Activated naive CD4-positive, alpha-beta T cell treated with Interleukin-2 at 50 U/mL for 16 hours (primary cell): ENCODE data around the gene AFM.
"Not testable (repeated sequence)": the region's sequence is repeated elsewhere in the genome, so short reads cannot be mapped to it uniquely, and the experiment has no call there.

Experiments used
- DNase-seq: peaks from one replicate; pipeline ENCODE4 v3.0.0-alpha.2; 2020

Gene AFM

DNA sequence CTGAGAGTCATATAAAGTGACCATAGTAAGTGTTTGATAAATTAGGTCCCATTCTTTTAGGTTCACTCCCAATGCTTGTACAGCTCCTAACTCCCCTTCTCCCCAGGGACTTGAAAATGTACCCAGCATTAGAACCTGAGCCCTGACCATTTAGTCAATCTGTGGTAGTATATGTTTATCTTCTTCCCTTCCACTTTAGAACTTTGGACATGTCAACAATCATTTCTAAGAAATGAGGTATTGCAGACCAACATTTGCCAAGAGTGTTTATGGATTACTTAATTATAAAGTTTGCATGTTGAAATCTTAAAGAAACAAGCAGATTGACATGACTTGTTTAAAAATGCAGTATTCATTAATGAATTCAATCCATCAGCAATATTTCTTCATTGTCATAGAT, 26.0 kb downstream of the AFM start:
- DNase-seq, result no peak

DNA sequence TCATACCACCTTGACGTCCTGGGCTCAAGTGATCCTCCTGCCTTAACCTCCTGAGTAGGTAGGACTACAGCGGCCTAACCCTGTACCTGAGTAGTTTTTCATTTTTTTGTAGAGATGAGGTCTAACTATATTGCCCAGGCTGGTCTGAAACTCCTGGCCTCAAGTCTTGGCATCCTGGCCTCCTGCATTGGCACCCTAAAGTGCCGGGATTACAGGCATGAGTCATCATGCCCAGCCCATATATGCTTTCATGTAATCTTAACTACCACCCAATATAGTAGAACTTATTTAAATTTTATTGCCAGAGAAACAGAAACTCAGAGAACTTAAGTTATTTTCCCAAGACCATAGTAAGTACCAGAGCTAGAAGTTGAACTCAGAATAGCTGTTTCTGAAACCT, 27.1 kb downstream of the AFM start:
- DNase-seq, result no peak

DNA sequence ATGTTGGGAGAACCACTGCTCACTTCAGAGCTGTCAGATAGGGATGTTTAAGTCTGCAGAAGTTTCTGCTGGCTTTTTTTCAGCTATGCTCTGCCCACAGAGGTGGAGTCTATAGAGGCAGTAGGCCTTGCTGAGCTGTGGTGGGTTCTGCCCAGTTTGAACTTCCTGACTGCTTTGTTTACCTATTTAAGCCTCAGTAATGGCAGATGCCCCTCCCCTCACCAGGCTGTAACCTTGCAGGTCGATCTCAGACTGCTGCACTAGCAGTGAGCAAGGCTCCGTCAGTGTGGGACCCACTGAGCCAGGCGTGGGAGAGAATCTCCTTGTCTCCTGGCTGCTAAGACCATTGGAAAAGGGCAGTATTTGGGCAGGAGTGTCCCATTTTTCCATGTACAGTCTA, 36.8 kb downstream of the AFM start:
- DNase-seq, result no peak

DNA sequence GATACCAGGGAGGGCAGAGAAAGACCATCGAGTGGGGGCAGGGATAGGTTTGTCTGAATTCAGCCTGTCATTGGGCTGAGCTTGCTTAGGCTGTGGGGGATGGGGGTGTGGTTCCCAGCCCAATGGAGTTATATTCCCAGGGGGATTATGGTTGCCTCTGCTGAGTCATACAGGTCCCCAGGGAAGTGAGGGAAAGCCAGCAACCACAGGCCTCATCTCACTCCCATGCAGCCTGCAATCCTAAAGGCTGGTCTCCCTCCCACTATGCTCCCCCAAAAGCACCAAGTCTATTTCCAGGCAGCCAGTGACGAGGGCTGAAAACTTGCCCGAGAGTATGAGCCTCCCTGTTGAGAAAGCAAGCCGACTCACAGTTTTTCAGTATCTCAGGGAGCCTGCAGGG, 39.3 kb downstream of the AFM start:
- no peak for DNase-seq

DNA sequence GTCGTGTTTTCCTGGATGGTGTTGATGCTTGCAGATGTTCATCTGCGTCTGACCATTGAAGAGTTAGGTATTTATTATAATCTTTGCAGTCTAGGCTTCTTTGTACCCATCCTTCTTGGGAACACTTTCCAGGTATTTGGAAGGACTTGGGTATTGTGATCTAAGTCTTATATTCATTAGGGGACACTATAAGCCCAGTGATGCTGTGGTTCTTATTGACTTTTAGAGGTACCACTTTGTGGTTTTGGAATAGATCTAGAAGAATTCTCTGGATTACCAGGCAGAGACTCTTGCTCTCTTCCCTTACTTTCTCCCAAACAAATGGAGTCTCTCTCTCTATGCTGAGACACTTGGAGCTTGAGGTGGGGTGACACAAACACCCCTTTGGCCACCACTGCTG, 41.6 kb downstream of the AFM start:
- DNase-seq, result no peak

DNA sequence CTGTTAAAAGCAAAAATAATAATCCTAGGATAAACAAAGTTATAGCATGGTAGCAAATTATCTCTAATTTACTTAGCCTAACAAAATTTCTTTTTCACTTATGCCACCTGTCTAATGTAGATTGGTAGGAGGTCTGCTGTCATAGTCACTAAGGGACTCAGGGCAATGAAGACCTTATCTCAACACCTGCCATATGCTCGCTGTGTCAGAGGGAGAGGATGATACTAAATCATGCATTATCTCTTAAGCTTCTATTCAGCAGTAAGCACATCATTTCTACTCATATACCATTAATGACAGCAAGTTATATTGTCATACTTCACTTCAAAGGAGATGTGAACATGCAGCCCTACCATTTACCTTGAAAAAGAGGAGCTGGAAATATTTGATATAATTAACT, 44.1 kb downstream of the AFM start:
- DNase-seq, result no peak

DNA sequence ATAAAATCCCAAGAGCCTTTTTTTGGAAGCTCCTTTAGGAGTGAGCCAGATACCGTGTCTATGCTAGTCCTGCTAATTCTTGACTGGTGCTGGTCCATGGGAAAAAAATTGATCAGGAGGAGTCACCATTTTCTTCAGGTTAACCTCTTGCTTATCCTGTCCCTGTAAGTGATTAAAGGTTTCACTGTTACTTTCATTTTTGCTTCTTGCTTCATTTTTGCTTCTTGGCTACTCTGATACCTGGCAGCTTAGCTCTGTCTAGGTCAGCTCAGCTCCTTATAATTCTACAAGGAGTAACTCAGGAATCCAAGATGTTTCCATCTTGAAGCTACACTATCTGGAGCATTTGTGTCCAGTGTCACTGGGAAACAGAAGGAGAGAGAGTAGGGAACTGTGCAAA, 45.7 kb downstream of the AFM start:
- no peak for DNase-seq

DNA sequence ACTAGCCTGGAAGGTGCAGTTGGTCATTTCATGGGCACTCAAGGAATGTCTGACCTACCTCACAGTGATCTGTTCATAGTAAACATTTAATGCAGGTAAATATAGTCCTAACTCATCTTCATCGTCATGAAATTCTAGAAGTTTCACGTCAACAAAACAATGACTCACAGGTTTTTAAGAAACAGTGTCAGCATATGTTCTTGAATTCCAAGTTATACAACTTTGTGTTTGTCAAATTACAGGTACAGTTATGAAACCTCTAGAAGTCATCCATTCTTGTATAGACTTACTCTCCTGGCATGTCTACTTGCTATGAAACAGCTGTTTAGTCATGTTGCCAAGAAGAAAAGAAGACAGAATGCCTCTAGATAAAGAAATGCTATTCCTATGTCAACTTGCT, 46.6 kb downstream of the AFM start:
- no peak for DNase-seq

DNA sequence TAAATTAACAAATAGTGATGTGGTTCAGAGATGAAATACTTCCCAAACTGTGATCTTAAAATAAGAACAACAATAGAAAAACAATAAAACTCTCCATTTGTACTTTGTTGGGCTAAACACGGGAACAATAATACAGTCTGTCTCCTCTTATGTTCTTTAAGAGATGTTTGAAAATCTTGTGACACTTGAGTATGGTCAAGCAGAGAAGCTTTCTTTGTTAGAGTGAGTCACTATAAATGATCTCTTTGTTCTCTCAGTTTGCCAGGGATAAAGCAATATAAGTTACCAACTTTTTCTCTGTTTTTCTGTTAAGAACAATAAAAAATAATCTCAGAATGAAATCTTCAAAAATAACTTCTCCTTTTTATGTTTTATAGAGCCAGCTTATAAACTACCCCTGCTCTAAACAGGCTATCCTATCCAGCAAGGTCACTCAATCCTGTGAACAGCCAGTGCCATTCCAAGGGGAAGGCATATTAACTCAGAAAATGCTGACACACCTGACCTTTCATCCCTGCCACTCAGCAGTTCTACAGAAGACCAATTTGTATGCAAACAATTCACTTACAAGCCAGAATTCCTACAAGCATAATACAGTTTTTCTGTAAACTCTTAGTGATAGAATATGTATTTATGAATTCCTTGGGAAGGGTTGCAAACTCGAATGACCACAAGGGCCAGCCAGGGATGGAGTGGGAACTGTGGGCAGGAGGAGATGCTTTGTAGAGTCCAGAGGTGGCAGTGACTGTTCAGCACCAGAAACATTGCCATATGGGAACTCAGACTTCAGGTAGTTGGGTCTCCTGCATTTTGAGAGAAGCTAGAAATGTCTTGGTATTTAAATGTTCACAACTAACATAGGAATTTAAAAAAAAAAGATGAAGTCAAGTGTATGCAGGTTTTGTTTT, 52.2 kb downstream of the AFM start:
- no peak for DNase-seq

DNA sequence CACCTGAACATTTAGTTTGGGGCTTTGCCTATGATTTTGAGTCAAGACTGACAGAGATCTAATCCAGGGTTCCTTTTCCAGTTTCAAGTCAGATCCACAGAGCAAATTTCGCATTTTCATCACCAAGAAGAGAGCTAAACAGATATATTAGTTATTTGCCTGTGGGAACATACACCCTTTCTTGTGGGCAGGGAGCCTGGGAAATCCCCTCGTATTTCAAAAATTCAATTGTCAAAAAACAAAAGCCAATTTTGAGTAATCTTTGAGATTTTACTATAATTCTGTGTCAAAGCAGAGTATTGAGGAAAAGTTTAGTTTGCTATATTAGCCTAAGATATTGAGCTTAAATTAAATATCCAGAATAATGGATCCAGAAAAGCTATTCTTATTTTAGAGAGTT, 56.6 kb downstream of the AFM start:
- DNase-seq, result no peak

DNA sequence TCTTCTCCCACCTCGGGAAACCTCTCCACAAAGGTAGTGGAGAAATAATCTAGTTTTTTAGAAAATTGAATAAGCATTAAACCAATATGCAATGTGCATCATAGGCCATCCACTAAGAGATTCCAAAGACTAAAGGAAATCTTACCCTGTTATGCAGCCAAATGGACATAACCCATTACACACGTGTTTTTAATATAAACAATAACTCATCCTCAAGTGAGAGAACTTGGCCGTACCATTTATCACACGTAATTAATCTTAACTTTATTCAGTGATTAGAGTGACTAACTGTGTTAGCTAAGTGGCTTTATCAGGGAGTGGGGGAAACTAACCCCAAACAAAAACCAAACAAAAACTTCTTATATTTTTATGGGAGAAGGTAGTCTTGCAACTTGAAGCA, 57.8 kb downstream of the AFM start:
- DNase-seq, result no peak

DNA sequence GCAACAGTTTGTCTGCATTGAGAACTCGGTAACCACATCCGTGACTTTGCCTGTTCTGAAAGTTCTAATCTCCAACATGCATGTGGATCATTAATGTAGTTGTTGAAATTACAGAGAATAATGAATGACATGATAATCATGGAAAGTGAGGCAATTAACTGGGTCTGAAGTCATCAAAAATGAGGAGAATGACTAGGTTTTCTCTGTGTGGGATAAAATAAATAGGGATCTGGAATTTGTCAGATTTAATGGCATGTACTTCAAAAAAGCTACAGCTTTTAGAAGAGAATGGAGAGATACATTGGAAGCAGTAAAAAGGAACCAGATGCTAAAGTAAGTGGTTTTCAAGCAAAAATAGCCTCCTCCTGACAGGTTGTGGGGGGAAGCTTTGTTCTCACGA, 59.3 kb downstream of the AFM start:
- no peak for DNase-seq

DNA sequence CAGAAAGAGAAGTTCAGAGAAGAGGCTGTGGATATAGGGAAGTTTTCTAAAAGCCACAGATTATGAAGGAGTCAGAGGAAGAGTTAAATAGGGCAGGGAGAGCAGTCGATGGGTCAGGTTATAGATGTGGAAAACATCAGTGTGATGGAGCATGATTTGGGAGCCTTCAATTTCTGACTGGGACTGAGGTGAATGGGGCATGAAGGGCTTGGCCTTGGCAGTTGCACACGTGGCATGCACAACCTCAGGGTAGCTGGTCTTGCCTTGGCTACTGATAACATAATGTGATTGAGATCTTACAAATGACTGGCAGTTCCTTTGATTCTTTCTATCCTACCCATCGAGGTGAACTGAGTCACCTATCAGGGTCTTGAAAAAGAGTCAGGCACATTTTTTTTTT, 59.7 kb downstream of the AFM start:
- no peak for DNase-seq

DNA sequence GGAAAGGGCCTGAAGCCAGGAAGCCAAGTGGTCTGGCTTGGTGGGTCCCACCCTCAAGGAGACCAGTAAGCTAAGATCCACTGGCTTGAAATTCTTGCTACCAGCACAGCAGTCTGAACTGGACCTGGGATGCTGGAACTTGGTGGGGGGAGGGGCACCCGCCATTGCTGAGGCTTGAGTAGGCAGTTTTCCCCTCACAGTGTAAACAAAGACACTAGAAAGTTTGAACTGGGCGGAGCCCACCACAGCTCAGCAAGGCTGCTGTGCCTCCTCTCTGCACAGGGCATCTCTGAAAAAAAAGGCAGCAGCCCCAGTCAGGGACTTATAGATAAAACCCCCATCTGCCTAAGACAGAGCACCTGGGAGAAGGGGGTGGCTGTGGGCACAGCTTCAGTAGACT, 63.1 kb downstream of the AFM start:
- no peak for DNase-seq

DNA sequence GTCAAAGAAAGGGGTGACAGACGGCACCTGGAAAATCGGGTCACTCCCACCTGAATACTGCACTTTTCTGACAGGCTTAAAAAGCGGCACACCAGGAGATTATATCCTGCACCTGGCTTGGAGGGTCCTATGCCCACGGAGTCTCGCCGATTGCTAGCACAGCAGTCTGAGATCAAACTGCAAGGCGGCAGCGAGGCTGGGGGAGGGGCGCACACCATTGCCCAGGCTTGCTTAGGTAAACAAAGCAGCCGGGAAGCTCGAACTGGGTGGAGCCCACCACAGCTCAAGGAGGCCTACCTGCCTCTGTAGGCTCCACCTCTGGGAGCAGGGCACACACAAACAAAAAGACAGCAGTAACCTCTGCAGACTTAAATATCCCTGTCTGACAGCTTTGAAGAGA, 69.3 kb downstream of the AFM start:
- not testable (repeated sequence) for DNase-seq
